Cardiac fibroblast (primary cell): ENCODE data around the gene UBE2R2.

ENCODE experiments used
- DNase-seq, 2 donors: peaks; one replicate each; pipeline versions ENCODE4 v3.0.0 to v3.0.0-alpha.2; 2010; ENCODE audit warnings: low read depth in 2 of 2
- H3K4me3 ChIP-seq, 2 donors: replicated peaks in 1 of 2; 1 replicate in 1 of 2; 2 replicates in 1 of 2; pipeline ENCODE4 v1.5.1; 2011; ENCODE audit warnings: low read depth in 2 of 2, low read length in 2 of 2, mild to moderate bottlenecking in 2 of 2, moderate library complexity in 1 of 2
- CTCF ChIP-seq: IDR thresholded peaks from one replicate; pipeline ENCODE4 v1.5.1; 2011; ENCODE audit warnings: low read depth, mild to moderate bottlenecking, low read length, inconsistent platforms

The UBE2R2 gene

GRCh38 chr9:33893861-33894260, 76.9 kb downstream of the UBE2R2 start:
- DNase-seq: no peak
- H3K4me3 ChIP-seq: no peak overlapping the region
- no peak for TF ChIP-seq CTCF

GRCh38 chr9:33894316-33894715, 77.4 kb downstream of the UBE2R2 start:
- no peak overlapping the region for H3K4me3 ChIP-seq
- TF ChIP-seq CTCF: no peak
- DNase-seq: no peak

- TF ChIP-seq CTCF: no peak
- no peak overlapping the region for H3K4me3 ChIP-seq
- DNase-seq: peak in 1 of 2 donors; percentile 46
Observed at GRCh38 chr9:33903157-33903780, 86.3 kb downstream of the UBE2R2 start.

GRCh38 chr9:33905137-33905536, 88.2 kb downstream of the UBE2R2 start:
- no peak for TF ChIP-seq CTCF
- no peak for DNase-seq
- H3K4me3 ChIP-seq: no peak overlapping the region

GRCh38 chr9:33906769-33907168, 89.8 kb downstream of the UBE2R2 start:
- no peak for DNase-seq
- H3K4me3 ChIP-seq: no peak overlapping the region
- TF ChIP-seq CTCF: no peak

GRCh38 chr9:33907347-33907746, 90.4 kb downstream of the UBE2R2 start:
- DNase-seq: no peak
- TF ChIP-seq CTCF: no peak
- no peak overlapping the region for H3K4me3 ChIP-seq

GRCh38 chr9:33908114-33908513, 91.2 kb downstream of the UBE2R2 start:
- TF ChIP-seq CTCF: no peak
- no peak for DNase-seq
- H3K4me3 ChIP-seq: no peak overlapping the region
